Heart left ventricle (tissue), 16 donors: Measurements from ENCODE around the gene CIAO2A. TPM values are rescaled to one million over a fixed set of nuclear protein-coding genes. Genes with fewer than 3 reads are reported as not detected.

Experiments
- ATAC-seq, 4 donors: fragments of 200-7000 bp; cut with Tn5 transposase; one replicate each; pipeline ENCODE4 v1.9.1; 2020 to 2022; ENCODE audit warnings: moderate library complexity in 4 of 4, mild to moderate bottlenecking in 3 of 4, moderate number of reproducible peaks in 1 of 4
- DNase-seq, 5 donors: peaks; one replicate each; pipeline ENCODE4 v3.0.0-alpha.2; 2020
- H3K27ac ChIP-seq, 12 donors: fragments of 200-600 bp; sonication (generic) in 4 of 12; one replicate each; pipeline versions ENCODE4 v1.5.0 to v1.8.0; 2016 to 2022; ENCODE audit warnings: mild to moderate bottlenecking in 2 of 12
- H3K27me3 ChIP-seq, 9 donors: fragments of 200-600 bp; sonication (generic) in 2 of 9; one replicate each; pipeline versions ENCODE4 v1.5.1 to v1.8.0; 2016 to 2022; ENCODE audit warnings: mild to moderate bottlenecking in 3 of 9
- H3K36me3 ChIP-seq, 9 donors: fragments of 200-600 bp; sonication (generic) in 2 of 9; one replicate each; pipeline versions ENCODE4 v1.5.0 to v1.8.0; 2018 to 2022; ENCODE audit warnings: mild to moderate bottlenecking in 2 of 9
- H3K4me1 ChIP-seq, 12 donors: fragments of 200-600 bp; sonication (generic) in 4 of 12; one replicate each; pipeline versions ENCODE4 v1.5.0 to v1.8.0; 2016 to 2022; ENCODE audit warnings: mild to moderate bottlenecking in 3 of 12
- H3K4me3 ChIP-seq, 12 donors: fragments of 200-600 bp; sonication (generic) in 4 of 12; one replicate each; pipeline versions ENCODE4 v1.5.0 to v1.8.0; 2017 to 2022; ENCODE audit warnings: mild to moderate bottlenecking in 9 of 12, moderate library complexity in 4 of 12
- H3K9me3 ChIP-seq, 12 donors: fragments of 200-600 bp; sonication (generic) in 4 of 12; one replicate each; pipeline versions ENCODE4 v1.5.0 to v1.8.0; 2016 to 2022; ENCODE audit warnings: mild to moderate bottlenecking in 1 of 12
- CTCF ChIP-seq, 12 donors: fragments of 200-600 bp; sonication (generic) in 4 of 12; IDR thresholded peaks; one replicate each; pipeline versions ENCODE4 v1.5.0 to v1.8.0; 2018 to 2022; ENCODE audit warnings: antibody characterized with exemption in 12 of 12, mild to moderate bottlenecking in 5 of 12
- POLR2A ChIP-seq, 2 donors: fragments of 450-650 bp; IDR thresholded peaks; one replicate each; pipeline ENCODE4 v1.6.1; 2017; ENCODE audit warnings: antibody characterized with exemption in 2 of 2, mild to moderate bottlenecking in 2 of 2, moderate library complexity in 2 of 2
- WGBS, 4 donors: extraction: QIAGEN DNeasy Blood & Tissue Kit in 2 of 4; methylation state at CpG; one replicate each; pipeline versions ENCODE4 v1.1.5 to v1.1.7; 2013 to 2018; 5-methylcytosine and 5-hydroxymethylcytosine counted together
- intact Hi-C, 10 donors: fragments of 100-400 bp; cut with DNase I; formaldehyde crosslinking; loops; one replicate each; pipeline versions ENCODE4 v1.11.1 to v1.14.2; 2022
- polyA plus RNA-seq, 2 donors: library from polyadenylated mRNA; stranded (reverse); fragments of 200-250 nt; gene quantifications; one replicate each; pipeline ENCODE4 v1.2.3, GENCODE V29; 2013
- total RNA-seq, 9 donors: library from RNA; depleted of rRNA in 2 of 9; stranded (reverse); fragments of >200 nt in 2 of 9; fragmentation: NEBNext Ultra II Directional in 3 of 9; extraction: Animal tissue kit (Norgen Biotek cat#: 25700) in 3 of 9; gene quantifications; one replicate each; pipeline versions ENCODE4 v1.1.0 to v1.2.4, GENCODE V29; 2016 to 2023
- donor health status: ischemic (EF 13 %, LVEDD 7.1; RV severe dilation, severe dysfunction).
- donor health status: healthy with polysubstance abuse.
- donor health status: DM: no; HTN: yes; CAD: no.
- donor health status: DM: no; HTN: no; CAD: no.
- donor health status: ischemic (EF 25% LVEDD 6.9; RV normal size, moderate dysfunction).
- donor health status: ischemic (EF 25% LVEDD 5.7; RV mildly dilated, moderate dysfunction).
- donor health status: healthy.
- donor health status: DM: yes; HTN: yes; CAD: no.
- donor health status: ischemic (EF 35%, LVEDD 5.7; RV mildly dilated, moderate dysfunction).
- donor health status: nonischemic (EF 11% LVEDD 7.7; RV severe dilation, severe dysfunction).
- donor health status: DM: yes; HTN: yes; CAD: no.
- donor health status: PGD.
- donor health status: ischemic (EF 29% LVEDD 5.4; RV normal size, mild dysfunction).
- donor health status: nonischemic (EF 23%, LVEDD 6.1; RV moderate dilation, normal function).

CIAO2A gene
- total and polyA plus RNA-seq, 11 donors: 41.6 to 114 (median 56.5) TPM

GRCh38 chr15:64107337-64107736 is 13.7 kb upstream of the CIAO2A start:
- intact Hi-C loops: loop anchor here in 1 of 10 donors (5.0 kb wide), 1 partner anchor 45 kb away; the partner anchor contains the start of gene SNX22
- DNase-seq (no peak), ATAC-seq (no peak)
- no peak overlapping the region for H3K4me3 ChIP-seq
- peak overlapping the region in 1 of 12 donors; percentile 16 for H3K27ac ChIP-seq
- peaks cover 0 to 2% (median 0%) of the 10 kb centered on the region in 9 donors for H3K36me3 ChIP-seq
- WGBS, 4 donors: 88 to 100% (median 97%) methylated on average over 1 of the region's 1 CpG
- H3K27me3 ChIP-seq: no peaks in the 10 kb centered on the region
- no peak for TF ChIP-seq POLR2A (IDR thresholded peaks at IDR 0.05)
- TF ChIP-seq CTCF (IDR thresholded peaks at IDR 0.05): no peak
- peaks cover 3 to 92% (median 58%) of the 10 kb centered on the region in 12 donors for H3K4me1 ChIP-seq
- no peaks in the 10 kb centered on the region for H3K9me3 ChIP-seq

GRCh38 chr15:64105113-64105704 is 11.6 kb upstream of the CIAO2A start:
- peaks cover 3 to 92% (median 41%) of the 10 kb centered on the region in 12 donors for H3K4me1 ChIP-seq
- peaks cover 0 to 5% (median 0%) of the 10 kb centered on the region in 9 donors for H3K36me3 ChIP-seq
- no peaks in the 10 kb centered on the region for H3K27me3 ChIP-seq
- TF ChIP-seq POLR2A (IDR thresholded peaks at IDR 0.05) (no peak), CTCF (IDR thresholded peaks at IDR 0.05) (no peak)
- WGBS, 4 donors: 62 to 74% (median 63%) methylated on average over 9 of the region's 9 CpGs
- no peaks in the 10 kb centered on the region for H3K9me3 ChIP-seq
- intact Hi-C loops: loop anchor here in 1 of 10 donors (5.0 kb wide), 1 partner anchor 47 kb away; the partner anchor contains the start of gene SNX22
- ATAC-seq: peak in 3 of 4 donors; percentile 67 to 74 (median 68)
- H3K4me3 ChIP-seq: peak overlapping the region in 1 of 12 donors; percentile 5
- H3K27ac ChIP-seq: peak overlapping the region in 9 of 12 donors; percentile 13 to 85 (median 40)
- peak in 1 of 5 donors; percentile 28 for DNase-seq

GRCh38 chr15:64102497-64102896 is 8.9 kb upstream of the CIAO2A start:
- ATAC-seq (no peak), DNase-seq (no peak)
- Histone ChIP-seq H3K4me1 (peaks cover 4 to 97% (median 51%) of the 10 kb centered on the region in 12 donors), H3K36me3 (peaks cover 0 to 7% (median 0%) of the 10 kb centered on the region in 9 donors), H3K9me3 (no peaks in the 10 kb centered on the region), H3K27ac (no peak overlapping the region), H3K27me3 (no peaks in the 10 kb centered on the region), H3K4me3 (no peak overlapping the region)
- WGBS, 4 donors: 92 to 97% (median 96%) methylated on average over 2 of the region's 2 CpGs
- TF ChIP-seq CTCF (IDR thresholded peaks at IDR 0.05) (no peak), POLR2A (IDR thresholded peaks at IDR 0.05) (no peak)
- intact Hi-C loops: no loop called here

- DNase-seq (no peak), ATAC-seq (no peak)
- intact Hi-C loops: no loop called here
- TF ChIP-seq POLR2A (IDR thresholded peaks at IDR 0.05) (no peak), CTCF (IDR thresholded peaks at IDR 0.05) (no peak)
- no peak overlapping the region for H3K4me3 ChIP-seq
- H3K9me3 ChIP-seq: no peaks in the 10 kb centered on the region
- H3K4me1 ChIP-seq: peaks cover 4 to 93% (median 47%) of the 10 kb centered on the region in 12 donors
- no peaks in the 10 kb centered on the region for H3K27me3 ChIP-seq
- WGBS, 4 donors: 81 to 93% (median 89%) methylated on average over 2 of the region's 2 CpGs
- peak overlapping the region in 1 of 12 donors; percentile 84 for H3K27ac ChIP-seq
- peaks cover 0 to 7% (median 0%) of the 10 kb centered on the region in 9 donors for H3K36me3 ChIP-seq
Measured at GRCh38 chr15:64100958-64101357, 7.3 kb upstream of the CIAO2A start.
